Ascending aorta (tissue), 2 donors: ENCODE measurements around the gene AGAP1. TPM values are rescaled to one million over a fixed set of nuclear protein-coding genes. Genes with fewer than 3 reads are reported as not detected.

Source experiments
- DNase-seq, 2 donors: peaks; one replicate each; pipeline ENCODE4 v3.0.0-alpha.2; 2019; ENCODE audit warnings: low spot score in 2 of 2
- H3K27ac ChIP-seq, 2 donors: fragments of 200-600 bp; sonication (generic); one replicate each; pipeline ENCODE4 v1.5.1; 2016 to 2017; ENCODE audit warnings: mild to moderate bottlenecking in 1 of 2
- H3K27me3 ChIP-seq: fragments of 200-600 bp; sonication (generic); one replicate; pipeline ENCODE4 v1.5.1; 2017
- H3K36me3 ChIP-seq, 2 donors: fragments of 200-600 bp; sonication (generic); one replicate each; pipeline ENCODE4 v1.5.1; 2016
- H3K4me1 ChIP-seq, 2 donors: fragments of 200-600 bp; sonication (generic); one replicate each; pipeline ENCODE4 v1.5.1; 2016 to 2017; ENCODE audit warnings: mild to moderate bottlenecking in 1 of 2
- H3K4me3 ChIP-seq, 2 donors: fragments of 200-600 bp; sonication (generic); one replicate each; pipeline ENCODE4 v1.5.1; 2016 to 2017; ENCODE audit warnings: mild to moderate bottlenecking in 1 of 2
- H3K9me3 ChIP-seq, 2 donors: fragments of 200-600 bp; sonication (generic); one replicate each; pipeline ENCODE4 v1.5.1; 2016
- CTCF ChIP-seq, 3 experiments: fragments of 200-600 bp in 2 of 3; fragments of 450-650 bp in 1 of 3; sonication (generic) in 2 of 3; IDR thresholded peaks; one replicate each; pipeline ENCODE4 v1.5.1; 2016 to 2019; ENCODE audit warnings: antibody characterized with exemption in 3 of 3, mild to moderate bottlenecking in 1 of 3, moderate library complexity in 1 of 3
- intact Hi-C: fragments of 100-400 bp; cut with DNase I; formaldehyde crosslinking; loops from one replicate; pipeline ENCODE4 v1.15.1; 2023
- total RNA-seq: library from RNA; depleted of rRNA; stranded (reverse); fragments of >200 nt; gene quantifications from one replicate; pipeline ENCODE4 v1.1.0, GENCODE V29; 2016

AGAP1 gene
- total RNA-seq, 1 donor from 2014 or later, result 19.7 TPM

- H3K9me3 ChIP-seq, result no peaks in the 10 kb centered on the region
- H3K4me1 ChIP-seq, result no peaks in the 10 kb centered on the region
- H3K36me3 ChIP-seq, result no peaks in the 10 kb centered on the region
- no peak for TF ChIP-seq CTCF (IDR thresholded peaks at IDR 0.05)
- no peaks in the 10 kb centered on the region for H3K27me3 ChIP-seq
- H3K27ac ChIP-seq, result no peak overlapping the region
- no peak overlapping the region for H3K4me3 ChIP-seq
- no peak for DNase-seq
- intact Hi-C loops, result no loop called here
These were observed 57.1 kb downstream of the AGAP1 start for GRCh38 chr2:235550946-235551345.

GRCh38 chr2:235551965-235552364 lies 58.1 kb downstream of the AGAP1 start:
- TF ChIP-seq CTCF (IDR thresholded peaks at IDR 0.05), result no peak
- Histone ChIP-seq H3K27me3 (no peaks in the 10 kb centered on the region), H3K9me3 (no peaks in the 10 kb centered on the region), H3K27ac (no peak overlapping the region), H3K4me1 (no peaks in the 10 kb centered on the region), H3K4me3 (no peak overlapping the region), H3K36me3 (no peaks in the 10 kb centered on the region)
- intact Hi-C loops, result no loop called here
- no peak for DNase-seq

GRCh38 chr2:235552671-235553070 lies 58.8 kb downstream of the AGAP1 start:
- no peak for DNase-seq
- H3K4me3 ChIP-seq, result no peak overlapping the region
- TF ChIP-seq CTCF (IDR thresholded peaks at IDR 0.05), result no peak
- no peaks in the 10 kb centered on the region for H3K4me1 ChIP-seq
- H3K36me3 ChIP-seq, result no peaks in the 10 kb centered on the region
- no peak overlapping the region for H3K27ac ChIP-seq
- H3K9me3 ChIP-seq, result no peaks in the 10 kb centered on the region
- H3K27me3 ChIP-seq, result no peaks in the 10 kb centered on the region
- intact Hi-C loops, result no loop called here

- H3K4me1 ChIP-seq, result no peaks in the 10 kb centered on the region
- no peaks in the 10 kb centered on the region for H3K27me3 ChIP-seq
- TF ChIP-seq CTCF (IDR thresholded peaks at IDR 0.05), result no peak
- H3K27ac ChIP-seq, result no peak overlapping the region
- DNase-seq, result no peak
- no peaks in the 10 kb centered on the region for H3K36me3 ChIP-seq
- no peaks in the 10 kb centered on the region for H3K9me3 ChIP-seq
- no peak overlapping the region for H3K4me3 ChIP-seq
- intact Hi-C loops, result no loop called here
These were observed 59.4 kb downstream of the AGAP1 start for GRCh38 chr2:235553291-235553690.

GRCh38 chr2:235553696-235554100 lies 59.9 kb downstream of the AGAP1 start:
- H3K9me3 ChIP-seq, result no peaks in the 10 kb centered on the region
- TF ChIP-seq CTCF (IDR thresholded peaks at IDR 0.05), result no peak
- H3K27me3 ChIP-seq, result no peaks in the 10 kb centered on the region
- intact Hi-C loops, result no loop called here
- H3K36me3 ChIP-seq, result no peaks in the 10 kb centered on the region
- no peak for DNase-seq
- H3K27ac ChIP-seq, result no peak overlapping the region
- no peaks in the 10 kb centered on the region for H3K4me1 ChIP-seq
- H3K4me3 ChIP-seq, result no peak overlapping the region

GRCh38 chr2:235554385-235554784 lies 60.5 kb downstream of the AGAP1 start:
- intact Hi-C loops, result no loop called here
- no peak for DNase-seq

More at GRCh38 chr2:235554385-235554784, 60.5 kb downstream of the AGAP1 start:
- Histone ChIP-seq H3K4me1 (no peaks in the 10 kb centered on the region), H3K4me3 (no peak overlapping the region), H3K27me3 (no peaks in the 10 kb centered on the region), H3K36me3 (no peaks in the 10 kb centered on the region), H3K27ac (no peak overlapping the region), H3K9me3 (no peaks in the 10 kb centered on the region)
- TF ChIP-seq CTCF (IDR thresholded peaks at IDR 0.05), result no peak
